ENCODE results near the gene TNP2. TPM values are rescaled to one million over a fixed set of nuclear protein-coding genes. Genes with fewer than 3 reads are reported as not detected.

The TNP2 gene
- total RNA-seq, 4 donors from 2014 or later: not detected

GRCh38 chr16:11255737-11256660, 13.1 kb downstream of the TNP2 start, which contains the start of gene SOCS1:
TSS of gene SOCS1 (minus strand) at chr16:11256204. CDS start at chr16:11255478, 726 bp downstream.
- TF ChIP-seq EP300 (IDR thresholded peaks at IDR 0.05) (no peak), CTCF (IDR thresholded peaks at IDR 0.05) (peak; percentile 81 to 95), POLR2AphosphoS5 (IDR thresholded peaks at IDR 0.05) (peak in 1 of 3 donors; percentile 68), POLR2A (IDR thresholded peaks at IDR 0.05) (peak; percentile 87 to 98)
- peak within 1 kb of the TSS; percentile 89 for H3K4me3 ChIP-seq
- peaks cover 51% of the 10 kb centered on the region for H3K4me1 ChIP-seq
- peak within 1 kb of the TSS; percentile 96 for H3K27ac ChIP-seq
- WGBS: 1% methylated on average over 53 of the region's 100 CpGs
- no peaks in the 10 kb centered on the region for H3K9me3 ChIP-seq
- peak; percentile 86 to 89 for DNase-seq (ENCODE audit: low spot score in 2 of 2)
- H3K27me3 ChIP-seq: no peaks in the 10 kb centered on the region
- H3K36me3 ChIP-seq: no peaks in the 10 kb centered on the region

GRCh38 chr16:11254913-11255736, 14.0 kb downstream of the TNP2 start:
- Histone ChIP-seq H3K4me3 (peak overlapping the region; percentile 89), H3K4me1 (peaks cover 51% of the 10 kb centered on the region), H3K36me3 (no peaks in the 10 kb centered on the region), H3K27me3 (no peaks in the 10 kb centered on the region), H3K9me3 (no peaks in the 10 kb centered on the region), H3K27ac (peak overlapping the region; percentile 96)
- TF ChIP-seq POLR2A (IDR thresholded peaks at IDR 0.05): no peak
- no peak for TF ChIP-seq EP300 (IDR thresholded peaks at IDR 0.05)
- TF ChIP-seq CTCF (IDR thresholded peaks at IDR 0.05): peak in 1 of 2 donors; percentile 20
- WGBS: 2% methylated on average over 20 of the region's 105 CpGs
- no peak for DNase-seq (ENCODE audit: low spot score in 2 of 2)

DNA sequence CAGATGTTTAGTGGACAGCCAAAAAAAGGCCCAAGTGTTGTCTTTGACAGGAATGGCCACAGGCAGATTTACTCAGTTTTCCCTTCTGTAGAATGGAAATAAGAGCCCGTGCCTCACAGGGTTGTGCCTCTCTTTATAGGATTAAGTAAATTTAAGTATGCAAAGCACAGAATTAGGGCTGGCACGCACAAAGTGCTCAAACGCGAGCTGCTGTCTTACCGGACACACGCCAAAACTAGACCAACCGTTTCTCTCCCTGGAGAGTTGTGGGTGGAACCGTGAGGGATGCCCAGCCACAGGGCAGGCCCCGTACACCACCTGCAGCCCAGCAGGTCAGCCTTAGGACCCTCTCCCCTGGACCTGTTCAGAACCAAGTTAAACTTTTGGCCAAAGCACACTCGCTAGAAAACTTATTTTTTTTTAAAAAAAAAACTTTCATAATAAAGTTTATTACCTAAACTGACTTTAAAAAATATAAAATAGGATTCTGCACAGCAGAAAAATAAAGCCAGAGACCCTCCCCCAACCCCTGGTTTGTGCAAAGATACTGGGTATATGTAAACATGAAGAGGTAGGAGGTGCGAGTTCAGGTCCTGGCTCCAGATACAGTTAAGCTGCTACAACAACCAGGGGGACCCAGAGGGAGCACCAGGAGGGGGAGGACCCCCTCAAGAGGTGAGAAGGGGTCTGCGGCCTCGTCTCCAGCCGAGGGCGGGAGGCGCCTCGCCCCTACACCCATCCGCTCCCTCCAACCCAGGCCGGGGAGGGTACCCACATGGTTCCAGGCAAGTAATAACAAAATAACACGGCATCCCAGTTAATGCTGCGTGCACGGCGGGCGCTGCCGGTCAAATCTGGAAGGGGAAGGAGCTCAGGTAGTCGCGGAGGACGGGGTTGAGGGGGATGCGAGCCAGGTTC, 14.9 kb downstream of the TNP2 start:
- Histone ChIP-seq H3K27me3 (no peaks in the 10 kb centered on the region), H3K27ac (no peak overlapping the region), H3K36me3 (no peaks in the 10 kb centered on the region), H3K4me1 (peaks cover 46% of the 10 kb centered on the region), H3K4me3 (peak overlapping the region; percentile 89), H3K9me3 (no peaks in the 10 kb centered on the region)
- no peak for DNase-seq (ENCODE audit: low spot score in 2 of 2)
- TF ChIP-seq POLR2A (IDR thresholded peaks at IDR 0.05) (no peak), POLR2AphosphoS5 (IDR thresholded peaks at IDR 0.05) (no peak), CTCF (IDR thresholded peaks at IDR 0.05) (no peak), EP300 (IDR thresholded peaks at IDR 0.05) (no peak)
- WGBS: 69% methylated on average over 19 of the region's 29 CpGs

GRCh38 chr16:11253009-11253994, 15.8 kb downstream of the TNP2 start:
- no peaks in the 10 kb centered on the region for H3K9me3 ChIP-seq
- WGBS: 73% methylated on average over 5 of the region's 5 CpGs
- no peak for DNase-seq (ENCODE audit: low spot score in 2 of 2)
- H3K27me3 ChIP-seq: no peaks in the 10 kb centered on the region
- peak overlapping the region; percentile 89 for H3K4me3 ChIP-seq
- H3K4me1 ChIP-seq: peaks cover 36% of the 10 kb centered on the region
- TF ChIP-seq CTCF (IDR thresholded peaks at IDR 0.05): no peak
- TF ChIP-seq POLR2A (IDR thresholded peaks at IDR 0.05): no peak
- no peak for TF ChIP-seq POLR2AphosphoS5 (IDR thresholded peaks at IDR 0.05)
- no peak for TF ChIP-seq EP300 (IDR thresholded peaks at IDR 0.05)
- H3K36me3 ChIP-seq: no peaks in the 10 kb centered on the region
- no peak overlapping the region for H3K27ac ChIP-seq
